CD4-positive, alpha-beta memory T cell (primary cell): Measurements from ENCODE around the gene LCE7A. TPM values are rescaled to one million over a fixed set of nuclear protein-coding genes. Genes with fewer than 3 reads are reported as not detected.

Experiments used
- CTCF ChIA-PET: fragments of 350-600 bp; sonication (Branson Sonifier 250); formaldehyde crosslinking; loops from one replicate; lab custom pipeline; 2021; ENCODE audit warnings: inconsistent platforms; ENCODE audit not compliant: partially characterized antibody; lab: Charles Lee
- POLR2A ChIA-PET: fragments of 350-600 bp; sonication (Branson Sonifier 250); formaldehyde crosslinking; loops from one replicate; lab custom pipeline; 2021; ENCODE audit not compliant: partially characterized antibody; lab: Charles Lee
- DNase-seq, 5 donors: peaks; one replicate each; pipeline versions ENCODE4 v3.0.0 to v3.0.0-alpha.2; 2020 to 2022; ENCODE audit warnings: mixed read lengths in 1 of 5
- H3K27ac ChIP-seq: one replicate; pipeline ENCODE4 v1.7.0; 2013; ENCODE audit warnings: low read depth, low read length
- H3K27me3 ChIP-seq: 2 replicates; pipeline ENCODE4 v1.7.0; 2013; ENCODE audit warnings: mild to moderate bottlenecking, low read length, moderate library complexity; ENCODE audit not compliant: insufficient read depth
- H3K36me3 ChIP-seq: 2 replicates; pipeline ENCODE4 v1.7.0; 2013; ENCODE audit warnings: mild to moderate bottlenecking, low read length, moderate library complexity; ENCODE audit not compliant: insufficient read depth
- H3K4me1 ChIP-seq: 2 replicates; pipeline ENCODE4 v1.7.0; 2013; ENCODE audit warnings: mild to moderate bottlenecking, low read length, moderate library complexity; ENCODE audit not compliant: insufficient read depth
- H3K4me3 ChIP-seq, 2 donors: one replicate each; pipeline ENCODE4 v1.7.0; 2013; ENCODE audit warnings: low read length in 2 of 2, mild to moderate bottlenecking in 1 of 2
- H3K9me3 ChIP-seq, 2 donors: one replicate each; pipeline ENCODE4 v1.7.0; 2013; ENCODE audit warnings: low read length in 2 of 2, control low read depth in 1 of 2; ENCODE audit not compliant: control insufficient read depth in 1 of 2
- H3K27ac Mint-ChIP-seq, 7 donors: one replicate each; pipeline ENCODE4 v1.8.0; 2020 to 2021; ENCODE audit warnings: mixed read lengths in 7 of 7, mild to moderate bottlenecking in 6 of 7, inconsistent platforms in 3 of 7, moderate library complexity in 3 of 7
- H3K27me3 Mint-ChIP-seq, 2 donors: one replicate each; pipeline ENCODE4 v1.8.0; 2020 to 2021; ENCODE audit warnings: mixed read lengths in 2 of 2
- H3K36me3 Mint-ChIP-seq, 2 donors: one replicate each; pipeline ENCODE4 v1.8.0; 2020 to 2021; ENCODE audit warnings: mixed read lengths in 2 of 2, inconsistent platforms in 1 of 2, mild to moderate bottlenecking in 1 of 2
- H3K4me1 Mint-ChIP-seq, 4 donors: one replicate each; pipeline ENCODE4 v1.8.0; 2020 to 2021; ENCODE audit warnings: mixed read lengths in 4 of 4, mild to moderate bottlenecking in 1 of 4
- H3K4me3 Mint-ChIP-seq, 8 donors: one replicate each; pipeline ENCODE4 v1.8.0; 2020 to 2021; ENCODE audit warnings: mixed read lengths in 8 of 8, mild to moderate bottlenecking in 7 of 8, moderate library complexity in 6 of 8, inconsistent platforms in 3 of 8
- H3K9me3 Mint-ChIP-seq, 8 donors: one replicate each; pipeline ENCODE4 v1.8.0; 2020 to 2021; ENCODE audit warnings: mixed read lengths in 8 of 8, mild to moderate bottlenecking in 5 of 8, inconsistent platforms in 3 of 8, moderate library complexity in 1 of 8
- intact Hi-C: fragments of 100-400 bp; cut with micrococcal nuclease; formaldehyde crosslinking; loops from one replicate; pipeline ENCODE4 v1.15.1; 2023
- polyA plus RNA-seq, 2 donors: library from polyadenylated mRNA; unstranded; fragments of 300-500 nt; fragmentation: Illumina TruSeq; gene quantifications; one replicate each; pipeline ENCODE4 v1.2.3, GENCODE V29; 2021
- total RNA-seq, 2 experiments: library from RNA; stranded (reverse); gene quantifications; one replicate each; pipeline ENCODE4 v1.2.3, GENCODE V29; 2021

The LCE7A gene, protein sequence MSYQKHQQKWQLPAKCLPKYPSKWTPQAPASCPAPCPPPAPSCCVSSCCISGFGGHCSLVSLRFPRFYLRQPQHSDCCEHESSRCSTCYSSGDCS
- not detected for total RNA-seq
- not detected for polyA plus RNA-seq

DNA sequence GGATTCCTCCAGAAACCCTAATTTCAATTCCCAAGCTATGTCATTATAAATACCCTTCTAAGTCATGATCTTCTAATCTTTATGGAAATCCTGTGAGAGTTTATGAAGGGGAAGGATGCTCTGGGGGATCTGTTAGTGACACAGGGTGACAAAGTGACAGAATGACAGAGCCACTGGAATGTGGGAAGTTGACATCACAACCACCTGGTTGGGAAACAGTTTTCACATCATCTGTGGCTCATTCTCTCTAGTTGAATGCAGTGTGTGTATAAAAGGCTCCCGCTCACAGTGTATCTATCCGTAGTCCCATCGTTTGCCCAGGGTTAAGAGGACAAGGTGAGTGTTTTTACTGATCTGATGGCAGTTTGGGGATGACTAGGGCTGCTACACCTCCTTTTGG lies at the start of gene LCE7A:
Gene LCE7A (plus strand): TSS at position 301 of the 400 bp plus-strand sequence. CDS start 702 bp downstream, outside the sequence.
- Mint-ChIP-seq H3K36me3 (no peaks in the 10 kb centered on the region), H3K4me1 (no peaks in the 10 kb centered on the region), H3K27ac (no peak within 1 kb of the TSS), H3K27me3 (peaks cover 3 to 12% of the 10 kb centered on the region in 2 donors), H3K9me3 (no peaks in the 10 kb centered on the region), H3K4me3 (no peak within 1 kb of the TSS)
- Histone ChIP-seq H3K27me3 (no peaks in the 10 kb centered on the region), H3K4me3 (no peak within 1 kb of the TSS), H3K9me3 (no peaks in the 10 kb centered on the region), H3K4me1 (no peaks in the 10 kb centered on the region), H3K36me3 (no peaks in the 10 kb centered on the region), H3K27ac (no peak within 1 kb of the TSS)
- intact Hi-C loops: no loop called here
- CTCF ChIA-PET: no interaction called here
- DNase-seq: no peak
- POLR2A ChIA-PET: no interaction called here

DNA sequence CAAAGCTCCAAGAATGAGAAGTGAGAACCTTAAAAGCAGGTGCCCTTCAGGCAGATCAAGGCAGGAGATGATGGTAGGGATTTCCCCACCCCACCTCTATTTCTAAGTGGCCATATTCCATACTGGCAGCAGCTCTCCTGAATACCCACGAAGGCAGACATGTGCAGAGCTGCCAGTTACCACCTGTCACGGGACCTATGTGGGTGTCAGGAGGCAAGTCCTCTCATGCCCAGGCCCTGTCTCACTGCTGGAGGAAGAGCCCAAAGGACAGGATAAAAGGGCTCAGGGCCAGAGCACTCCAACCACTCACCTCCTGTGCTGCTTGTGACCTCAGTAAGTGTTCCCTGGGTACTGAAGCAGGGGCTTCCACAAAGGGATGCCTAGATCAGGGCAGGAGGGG lies 48.7 kb upstream of the LCE7A start:
- Histone ChIP-seq H3K4me1 (no peaks in the 10 kb centered on the region), H3K4me3 (no peak overlapping the region), H3K27ac (no peak overlapping the region), H3K27me3 (no peaks in the 10 kb centered on the region), H3K9me3 (no peaks in the 10 kb centered on the region), H3K36me3 (no peaks in the 10 kb centered on the region)
- POLR2A ChIA-PET: no interaction called here
- Mint-ChIP-seq H3K4me3 (no peak overlapping the region), H3K36me3 (no peaks in the 10 kb centered on the region), H3K4me1 (no peaks in the 10 kb centered on the region), H3K27ac (no peak overlapping the region), H3K9me3 (peaks cover 0 to 2% (median 0%) of the 10 kb centered on the region in 8 donors), H3K27me3 (peaks cover 3 to 13% of the 10 kb centered on the region in 2 donors)
- intact Hi-C loops: no loop called here
- CTCF ChIA-PET: no interaction called here
- no peak for DNase-seq

DNA sequence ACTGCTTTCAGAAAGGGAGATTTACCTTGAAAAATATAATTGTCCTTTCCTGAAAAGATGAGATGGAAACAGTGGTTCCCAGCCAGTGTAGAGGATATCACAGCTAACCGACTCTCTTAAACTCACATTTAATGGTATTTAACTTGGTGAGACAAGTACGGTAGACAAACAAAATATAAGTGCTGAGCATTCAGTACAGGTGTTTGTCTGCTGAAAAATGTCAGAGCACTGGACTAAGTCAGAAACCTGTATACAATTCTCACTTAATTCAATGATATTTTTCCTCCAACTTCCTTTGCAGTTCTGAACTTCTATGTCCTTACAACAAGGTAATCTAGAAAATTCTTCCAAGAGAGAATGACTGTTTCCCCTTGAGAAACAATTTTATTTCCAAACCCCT lies 48.1 kb upstream of the LCE7A start, which contains the start of gene LCE1B:
Gene LCE1B (plus strand): TSS at position 301 of the 400 bp plus-strand sequence. CDS start 476 bp downstream, outside the sequence.
- Histone ChIP-seq H3K36me3 (no peaks in the 10 kb centered on the region), H3K4me3 (no peak within 1 kb of the TSS), H3K27ac (no peak within 1 kb of the TSS), H3K27me3 (no peaks in the 10 kb centered on the region), H3K9me3 (no peaks in the 10 kb centered on the region), H3K4me1 (no peaks in the 10 kb centered on the region)
- peaks cover 3 to 13% of the 10 kb centered on the region in 2 donors for H3K27me3 Mint-ChIP-seq
- no peak within 1 kb of the TSS for H3K4me3 Mint-ChIP-seq
- H3K9me3 Mint-ChIP-seq: peaks cover 0 to 2% (median 0%) of the 10 kb centered on the region in 8 donors
- POLR2A ChIA-PET: no interaction called here
- no peaks in the 10 kb centered on the region for H3K36me3 Mint-ChIP-seq
- CTCF ChIA-PET: no interaction called here
- no peaks in the 10 kb centered on the region for H3K4me1 Mint-ChIP-seq
- DNase-seq: no peak
- H3K27ac Mint-ChIP-seq: no peak within 1 kb of the TSS
- intact Hi-C loops: no loop called here

DNA sequence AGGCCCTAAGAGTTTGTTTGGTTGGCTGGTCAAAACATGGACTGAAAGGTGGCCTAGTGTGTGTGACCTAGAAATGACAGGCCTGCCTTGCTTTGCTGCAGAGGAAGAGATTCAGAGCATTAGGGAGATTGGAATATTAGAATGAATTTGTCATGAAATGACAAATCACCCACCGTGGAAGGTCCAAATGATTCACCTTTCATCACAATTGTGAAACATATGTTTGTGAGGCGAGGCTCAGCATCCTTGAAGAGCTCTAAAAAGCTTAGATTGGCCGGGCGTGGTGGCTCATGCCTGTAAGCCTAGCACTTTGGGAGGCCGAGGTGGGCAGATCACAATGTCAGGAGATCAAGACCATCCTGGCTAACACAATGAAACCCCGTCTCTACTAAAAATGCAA lies 42.5 kb upstream of the LCE7A start:
- H3K27me3 Mint-ChIP-seq: peaks cover 4 to 5% of the 10 kb centered on the region in 2 donors
- H3K4me3 Mint-ChIP-seq: no peak overlapping the region
- H3K27ac Mint-ChIP-seq: no peak overlapping the region
- Histone ChIP-seq H3K27ac (no peak overlapping the region), H3K4me3 (no peak overlapping the region), H3K27me3 (no peaks in the 10 kb centered on the region), H3K4me1 (no peaks in the 10 kb centered on the region), H3K36me3 (no peaks in the 10 kb centered on the region), H3K9me3 (no peaks in the 10 kb centered on the region)
- no peaks in the 10 kb centered on the region for H3K9me3 Mint-ChIP-seq
- no peaks in the 10 kb centered on the region for H3K4me1 Mint-ChIP-seq
- no peaks in the 10 kb centered on the region for H3K36me3 Mint-ChIP-seq
- intact Hi-C loops: no loop called here
- CTCF ChIA-PET: no interaction called here
- no peak for DNase-seq
- POLR2A ChIA-PET: no interaction called here

DNA sequence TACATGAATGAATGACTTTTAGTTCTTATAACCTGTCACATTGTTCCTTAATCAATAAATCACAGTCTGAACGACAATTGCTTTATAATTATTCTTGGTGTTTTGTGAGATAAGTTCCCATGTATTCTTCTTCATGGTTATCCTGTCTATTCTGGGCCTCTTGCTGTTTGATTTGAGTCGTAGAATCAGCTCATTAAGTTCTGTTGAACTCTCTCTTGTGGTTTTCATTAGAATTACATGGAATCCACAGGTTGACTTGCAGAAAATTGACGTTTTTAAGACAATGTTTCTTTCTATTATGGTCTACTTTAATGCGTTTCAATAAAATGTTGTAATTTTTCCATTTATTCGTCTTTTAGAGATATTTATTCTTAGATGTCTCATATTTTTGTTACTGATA lies 36.5 kb upstream of the LCE7A start:
- H3K27me3 Mint-ChIP-seq: peaks cover 18 to 20% of the 10 kb centered on the region in 2 donors
- Histone ChIP-seq H3K27me3 (no peaks in the 10 kb centered on the region), H3K27ac (no peak overlapping the region), H3K4me3 (no peak overlapping the region), H3K4me1 (no peaks in the 10 kb centered on the region), H3K9me3 (no peaks in the 10 kb centered on the region), H3K36me3 (no peaks in the 10 kb centered on the region)
- H3K9me3 Mint-ChIP-seq: peaks cover 0 to 4% (median 0%) of the 10 kb centered on the region in 8 donors
- H3K36me3 Mint-ChIP-seq: no peaks in the 10 kb centered on the region
- no peaks in the 10 kb centered on the region for H3K4me1 Mint-ChIP-seq
- intact Hi-C loops: no loop called here
- H3K27ac Mint-ChIP-seq: no peak overlapping the region
- no peak overlapping the region for H3K4me3 Mint-ChIP-seq
- CTCF ChIA-PET: no interaction called here
- DNase-seq: no peak
- POLR2A ChIA-PET: no interaction called here

DNA sequence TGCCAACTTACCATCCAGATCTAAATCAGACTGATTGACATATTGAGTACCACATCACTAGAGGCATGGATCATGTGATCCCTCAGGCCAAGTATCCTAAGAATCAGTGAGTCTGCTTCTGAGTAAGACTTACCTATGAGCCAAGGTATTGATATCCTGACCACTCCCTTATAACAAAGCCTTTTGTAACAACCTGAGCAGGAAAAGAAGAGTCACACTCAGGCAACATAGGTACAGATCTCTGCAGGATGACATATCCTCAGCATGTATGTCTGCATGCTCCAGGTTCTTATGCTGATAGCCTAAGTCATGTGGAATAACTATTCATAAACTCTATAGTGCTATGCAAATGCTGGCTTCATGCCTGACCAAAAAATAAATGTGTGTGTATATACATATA lies 34.8 kb upstream of the LCE7A start:
- Mint-ChIP-seq H3K36me3 (no peaks in the 10 kb centered on the region), H3K4me3 (no peak overlapping the region), H3K4me1 (no peaks in the 10 kb centered on the region), H3K9me3 (peaks cover 0 to 4% (median 0%) of the 10 kb centered on the region in 8 donors), H3K27ac (no peak overlapping the region), H3K27me3 (peaks cover 20 to 21% of the 10 kb centered on the region in 2 donors)
- H3K9me3 ChIP-seq: no peaks in the 10 kb centered on the region
- CTCF ChIA-PET: no interaction called here
- no peaks in the 10 kb centered on the region for H3K27me3 ChIP-seq
- POLR2A ChIA-PET: no interaction called here
- H3K27ac ChIP-seq: no peak overlapping the region
- intact Hi-C loops: no loop called here
- no peak for DNase-seq
- H3K4me3 ChIP-seq: no peak overlapping the region
- H3K4me1 ChIP-seq: no peaks in the 10 kb centered on the region
- no peaks in the 10 kb centered on the region for H3K36me3 ChIP-seq

DNA sequence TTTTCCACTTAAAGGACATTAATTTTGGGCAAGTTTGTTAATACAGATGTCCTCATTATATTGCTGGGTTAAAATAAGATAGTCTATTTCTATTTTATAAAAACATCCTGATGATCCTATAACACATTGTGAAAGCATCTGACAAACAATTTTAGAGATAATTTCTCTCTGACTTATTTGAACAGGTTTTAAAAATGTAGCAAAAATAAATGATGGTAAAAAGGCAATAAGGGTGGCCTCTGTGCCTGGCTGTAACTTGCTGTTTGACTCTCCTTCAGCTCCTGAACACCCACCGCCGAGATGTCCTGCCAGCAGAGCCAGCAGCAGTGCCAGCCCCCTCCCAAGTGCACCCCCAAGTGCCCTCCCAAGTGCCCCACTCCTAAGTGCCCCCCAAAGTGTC lies 32.6 kb upstream of the LCE7A start, which contains the start of gene LCE1A:
Gene LCE1A (plus strand): TSS at position 301 of the 400 bp plus-strand sequence. CDS start 0 bp downstream, at position 301.
- ChIA-PET POLR2A (no interaction called here), CTCF (no interaction called here)
- no peaks in the 10 kb centered on the region for H3K36me3 ChIP-seq
- Mint-ChIP-seq H3K4me1 (no peaks in the 10 kb centered on the region), H3K4me3 (no peak within 1 kb of the TSS), H3K9me3 (peaks cover 0 to 5% (median 0%) of the 10 kb centered on the region in 8 donors), H3K27ac (no peak within 1 kb of the TSS), H3K36me3 (no peaks in the 10 kb centered on the region), H3K27me3 (peaks cover 19 to 26% of the 10 kb centered on the region in 2 donors)
- no peaks in the 10 kb centered on the region for H3K4me1 ChIP-seq
- H3K27me3 ChIP-seq: no peaks in the 10 kb centered on the region
- intact Hi-C loops: no loop called here
- no peak within 1 kb of the TSS for H3K4me3 ChIP-seq
- DNase-seq: no peak
- H3K27ac ChIP-seq: no peak within 1 kb of the TSS
- H3K9me3 ChIP-seq: no peaks in the 10 kb centered on the region
